ENCODE results near the gene RCAN2.

RCAN2 gene

GRCh38 chr6:46331461-46331860 lies 159.8 kb downstream of the RCAN2 start:
- DNase-seq = no peak

DNA sequence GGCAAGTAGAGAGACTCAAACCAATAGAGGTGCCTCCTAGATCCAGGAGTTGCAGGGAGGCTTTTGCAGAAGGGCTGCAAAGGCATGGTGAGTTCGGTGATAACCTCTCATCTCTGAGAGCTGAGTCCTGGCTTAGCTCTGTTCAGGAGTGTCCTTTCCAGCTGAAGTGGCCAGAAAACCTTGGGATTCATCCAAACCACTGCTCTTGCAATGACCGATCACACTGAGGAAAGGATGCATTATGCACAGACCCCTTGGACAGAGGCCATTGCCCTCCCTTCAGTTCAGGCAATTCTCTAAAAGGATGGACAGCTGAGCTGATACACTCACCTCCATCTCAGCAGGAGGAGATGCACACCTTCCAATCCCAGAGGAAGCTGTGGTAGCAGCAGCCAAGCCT lies 161.7 kb downstream of the RCAN2 start:
- DNase-seq = no peak

DNA sequence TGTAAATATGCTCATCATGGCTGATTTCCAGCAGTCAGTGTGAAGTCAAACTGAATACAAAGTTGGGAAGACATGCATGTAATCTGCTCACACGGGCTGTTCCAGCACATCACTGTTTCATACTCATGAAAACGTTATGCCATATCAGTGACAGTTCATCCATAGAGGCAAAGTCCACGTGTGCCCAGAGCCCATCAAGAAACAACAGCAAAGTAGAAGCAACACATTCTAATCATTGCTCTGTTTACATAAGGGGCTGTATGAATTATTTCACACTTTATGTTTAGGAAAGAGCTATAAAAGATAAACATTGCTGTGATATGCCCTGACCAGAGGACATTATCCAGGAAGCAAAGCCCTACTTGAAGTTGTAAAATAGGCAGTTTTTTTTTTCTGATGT lies 163.5 kb downstream of the RCAN2 start:
- DNase-seq = no peak

- peak; percentile 6 for DNase-seq
These were observed 165.4 kb downstream of the RCAN2 start for GRCh38 chr6:46325561-46326530.

DNA sequence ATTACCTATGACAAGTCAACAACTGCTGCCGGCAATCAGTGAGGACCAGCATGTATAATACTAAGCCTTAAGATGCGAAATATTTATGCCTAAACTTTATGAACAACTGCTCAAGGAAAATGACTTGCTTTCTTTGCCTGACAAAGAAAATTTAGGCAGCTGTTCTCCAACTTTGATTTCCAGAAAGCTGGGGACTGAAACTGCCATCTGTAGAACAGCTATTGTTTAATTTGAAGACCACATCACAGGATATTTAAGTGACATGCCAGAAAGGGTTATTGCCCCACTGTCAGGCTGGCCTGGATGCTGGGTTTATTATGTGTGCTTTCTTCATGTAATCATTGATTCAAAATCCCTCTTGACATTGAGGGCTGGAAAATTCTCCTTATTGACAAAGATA lies 166.5 kb downstream of the RCAN2 start:
- no peak for DNase-seq

GRCh38 chr6:46323966-46324622 lies 167.2 kb downstream of the RCAN2 start:
- DNase-seq = no peak

DNA sequence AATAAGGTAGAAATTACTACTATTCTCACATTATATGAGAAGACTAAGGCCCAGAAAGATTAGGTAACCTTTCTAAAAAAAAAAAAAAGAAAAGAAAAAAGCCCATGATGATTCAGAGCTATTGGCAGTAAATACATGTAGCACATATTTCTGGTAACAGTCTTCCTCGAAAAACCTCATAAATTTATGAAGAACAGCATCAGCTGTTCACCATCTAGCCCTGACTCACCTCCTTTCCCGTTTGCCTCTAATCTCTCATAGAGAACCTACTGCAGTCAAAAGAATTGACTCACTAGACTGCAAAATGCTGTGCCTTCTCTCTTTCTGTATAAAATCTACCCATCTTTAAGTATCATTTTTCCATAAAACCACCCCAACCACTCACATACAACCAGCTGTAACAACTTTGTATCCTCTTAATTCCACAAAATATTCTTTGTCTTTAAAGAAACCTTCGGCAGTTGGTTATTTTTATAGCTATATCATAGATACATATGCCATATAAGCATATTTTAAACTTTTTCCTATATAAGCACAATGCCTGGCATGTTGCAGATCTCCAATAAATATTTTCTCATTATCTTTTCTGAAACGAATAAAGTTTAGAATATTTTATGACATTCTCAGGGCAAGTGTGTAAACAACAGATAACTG lies 167.8 kb downstream of the RCAN2 start:
- no peak for DNase-seq

GRCh38 chr6:46320505-46320904 lies 170.7 kb downstream of the RCAN2 start:
- DNase-seq = no peak

- no peak for DNase-seq
These were observed 175.7 kb downstream of the RCAN2 start for GRCh38 chr6:46315589-46315988.

- DNase-seq = no peak
These were observed 178.6 kb downstream of the RCAN2 start for GRCh38 chr6:46312654-46313053.

DNA sequence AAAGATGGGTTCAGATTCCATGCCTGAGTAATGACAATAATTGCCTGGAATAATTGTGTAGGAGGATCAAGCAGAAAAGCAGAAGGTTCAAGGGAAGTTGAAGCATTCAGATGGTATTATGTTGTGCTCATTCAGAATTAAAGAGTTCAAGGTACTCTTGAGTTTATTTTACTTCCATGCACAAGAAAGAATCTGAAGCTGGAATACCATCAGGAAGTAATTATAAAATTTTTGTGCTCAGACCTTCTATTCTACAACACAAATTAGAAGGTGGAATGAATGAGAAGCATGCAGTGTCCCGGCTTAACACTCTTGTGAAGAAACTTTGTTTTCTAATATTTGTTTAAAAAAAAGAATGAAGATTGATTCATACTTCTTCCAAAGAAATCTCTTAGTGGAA lies 181.1 kb downstream of the RCAN2 start:
- DNase-seq = no peak

DNA sequence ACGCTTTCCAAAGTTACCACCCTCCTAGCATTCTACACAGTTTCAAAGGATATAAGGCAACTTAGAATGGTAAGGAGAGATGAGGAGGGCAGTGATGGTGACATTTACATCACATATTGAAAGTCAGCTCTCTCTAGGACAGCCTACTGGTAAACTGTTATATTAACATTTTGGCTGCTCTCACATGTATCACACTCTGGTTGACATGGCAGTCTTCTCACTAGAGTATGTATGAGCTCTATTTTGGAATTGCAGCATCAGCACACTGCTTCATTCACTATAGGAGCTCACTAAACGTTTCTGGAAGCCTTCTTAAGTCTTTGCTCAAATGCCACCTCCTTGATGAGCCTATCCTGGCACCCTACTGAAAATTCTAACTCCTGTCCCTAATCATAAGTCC lies 184.8 kb downstream of the RCAN2 start:
- no peak for DNase-seq

DNA sequence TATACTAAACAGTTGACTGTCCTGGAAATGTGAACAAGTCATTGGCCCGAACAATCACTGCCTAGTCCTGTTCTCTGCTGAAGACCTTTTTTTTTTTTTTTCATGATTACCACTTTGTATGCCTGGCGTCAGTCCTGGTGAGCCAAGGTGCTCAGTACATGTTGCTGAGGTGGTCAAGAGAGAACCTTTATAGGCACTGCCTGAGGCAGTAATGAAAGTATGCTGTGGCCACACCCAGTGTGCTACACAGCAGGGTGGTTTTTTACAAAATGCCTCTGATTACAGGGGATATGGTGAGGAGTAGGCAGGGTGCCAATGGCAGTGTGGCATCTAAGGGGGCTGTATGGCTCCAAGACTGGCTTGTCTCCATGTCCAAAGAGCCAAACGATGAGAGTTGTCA lies 185.4 kb downstream of the RCAN2 start:
- DNase-seq = no peak

DNA sequence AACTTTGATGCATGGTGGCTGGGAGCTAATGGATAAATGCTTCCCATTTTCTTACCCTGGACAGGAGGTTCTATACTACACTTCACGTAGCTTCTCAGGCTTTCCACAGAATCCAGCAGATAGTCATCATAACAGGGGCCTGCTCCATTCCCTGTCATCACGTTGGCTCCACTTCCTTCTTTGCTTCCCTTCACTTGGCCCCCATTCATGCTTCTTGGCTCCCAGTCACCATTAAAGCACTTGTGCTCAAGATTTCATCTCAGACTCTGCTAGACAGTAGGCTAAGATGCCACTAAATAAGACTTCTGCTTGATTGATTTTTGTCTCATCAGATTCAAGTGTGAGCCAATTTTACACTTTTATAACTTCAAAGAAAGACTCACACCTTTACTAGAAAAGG lies 186.0 kb downstream of the RCAN2 start:
- DNase-seq = no peak

DNA sequence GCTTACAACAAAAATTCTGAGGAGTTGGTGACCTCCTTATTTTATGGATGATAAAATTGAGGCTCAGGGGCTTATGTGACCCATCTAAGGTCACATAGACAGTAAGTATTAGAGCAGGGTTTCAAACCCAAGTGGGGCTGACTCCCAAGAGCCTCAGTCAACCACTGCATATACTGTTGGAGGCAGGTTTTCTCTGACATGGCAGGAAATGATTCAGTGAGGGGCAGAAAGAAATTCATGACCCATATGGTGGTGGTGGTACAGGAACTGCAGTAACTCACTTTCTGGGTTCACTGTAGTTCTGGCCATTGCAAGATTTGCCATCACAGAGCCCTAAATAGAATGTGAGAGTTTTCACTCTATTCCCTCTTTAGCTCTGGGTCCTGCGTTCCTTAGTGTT lies 188.4 kb downstream of the RCAN2 start:
- no peak for DNase-seq

DNA sequence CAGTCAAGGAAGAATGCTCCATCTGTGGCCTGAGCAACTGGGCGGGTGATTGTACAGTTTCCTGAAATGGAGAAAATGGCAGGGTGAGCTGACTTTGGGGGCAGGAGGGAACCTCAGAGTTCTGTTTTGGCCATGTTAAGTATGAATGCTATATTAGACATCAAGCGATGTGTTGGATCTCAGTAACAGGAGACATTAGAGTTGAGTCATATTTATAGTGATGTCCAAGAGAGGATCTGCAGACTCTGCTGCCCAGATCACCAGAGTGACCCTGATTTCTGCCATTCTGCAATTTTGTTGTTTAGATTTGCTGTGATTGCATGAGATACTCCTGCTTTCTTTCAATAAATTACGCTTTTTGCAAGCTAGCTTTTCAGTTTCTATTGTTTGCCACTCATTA lies 189.1 kb downstream of the RCAN2 start:
- no peak for DNase-seq

DNA sequence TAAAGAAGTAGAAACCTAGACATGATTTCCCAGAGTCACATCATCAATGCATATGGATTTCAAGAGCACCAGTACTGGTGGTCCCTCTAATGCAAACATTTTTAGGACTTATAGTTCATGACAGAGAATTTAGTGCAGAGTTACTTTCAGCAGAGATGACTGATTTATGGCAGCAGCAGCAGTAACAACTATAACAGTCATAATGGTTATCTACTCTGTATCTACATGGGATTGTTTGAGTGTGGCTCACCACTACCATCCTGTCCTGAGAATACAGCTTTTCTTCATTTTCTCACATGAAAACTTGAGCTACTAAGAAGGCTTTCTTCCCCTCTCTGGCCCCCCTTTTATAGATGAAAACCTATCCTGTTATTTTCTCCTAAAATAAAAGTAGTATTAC lies 192.0 kb downstream of the RCAN2 start:
- no peak for DNase-seq

DNA sequence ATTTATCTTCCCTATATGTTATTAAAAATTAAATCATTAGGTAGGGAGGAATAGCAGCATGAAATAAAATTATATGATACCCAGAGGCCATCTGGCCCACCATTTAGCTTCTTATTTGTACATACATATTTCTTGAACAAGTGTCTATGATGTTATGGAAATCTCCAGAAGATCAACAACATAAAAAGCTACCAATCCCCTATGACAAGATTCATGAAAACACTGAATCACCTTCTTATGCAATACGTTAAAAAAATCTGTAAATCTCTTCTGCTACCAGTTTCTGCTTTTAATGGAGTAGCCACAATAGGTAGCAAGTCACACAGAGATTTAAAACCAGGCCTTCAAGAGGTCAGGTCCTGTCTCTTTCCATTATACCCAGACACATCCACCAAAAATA lies 194.7 kb downstream of the RCAN2 start:
- DNase-seq = no peak

DNA sequence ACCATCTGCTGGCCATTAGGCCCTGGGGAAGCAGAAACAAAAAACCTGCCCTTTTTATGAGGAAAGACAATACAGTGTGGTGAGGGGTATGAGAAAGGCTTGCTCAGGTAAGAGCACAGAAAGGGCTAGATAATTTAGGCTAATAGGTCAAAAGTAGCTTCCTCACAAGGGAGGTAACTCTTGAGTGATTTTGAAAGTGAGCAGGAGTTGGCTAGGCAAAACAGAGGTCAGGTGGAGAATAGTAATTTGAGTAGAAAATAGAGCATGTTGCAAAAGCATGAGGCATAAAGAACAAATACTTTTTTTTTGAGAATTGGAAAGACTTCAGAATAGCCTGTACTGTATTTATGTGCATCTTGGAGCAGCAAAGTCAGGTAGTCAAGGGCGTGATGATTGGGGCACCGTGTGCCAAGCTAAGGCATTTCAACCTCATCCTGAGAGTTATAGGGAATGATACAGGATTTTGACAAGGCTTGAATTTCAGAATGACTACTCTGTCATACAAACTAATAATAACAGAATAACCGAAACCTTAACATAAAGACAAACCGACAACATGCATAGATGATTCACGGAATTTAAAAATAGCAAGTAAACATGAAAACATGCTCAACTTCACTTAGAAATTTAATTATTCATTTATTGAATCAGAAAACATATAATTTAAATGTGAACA lies 197.5 kb downstream of the RCAN2 start:
- DNase-seq = no peak

DNA sequence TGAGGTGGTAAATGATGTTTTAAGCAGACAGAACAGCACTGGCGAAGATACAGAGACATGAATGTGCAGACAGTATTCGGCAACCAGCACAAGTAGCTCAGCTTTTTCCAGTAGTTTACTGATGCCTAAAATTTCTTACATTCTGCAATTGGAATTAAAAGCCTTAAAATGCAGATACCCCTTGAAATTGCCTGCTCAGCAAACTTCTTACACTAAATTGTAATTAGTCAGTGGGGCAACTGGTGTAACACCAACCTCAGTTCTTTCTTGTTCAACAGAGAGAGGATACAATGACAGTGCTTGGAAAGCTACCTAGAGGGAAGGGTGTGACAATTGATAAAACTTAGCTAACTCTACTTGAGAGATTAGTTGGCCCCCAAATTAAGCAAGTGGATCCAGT lies 199.4 kb downstream of the RCAN2 start:
- DNase-seq = no peak

GRCh38 chr6:46291275-46291633 lies 200.0 kb downstream of the RCAN2 start:
- no peak for DNase-seq

DNA sequence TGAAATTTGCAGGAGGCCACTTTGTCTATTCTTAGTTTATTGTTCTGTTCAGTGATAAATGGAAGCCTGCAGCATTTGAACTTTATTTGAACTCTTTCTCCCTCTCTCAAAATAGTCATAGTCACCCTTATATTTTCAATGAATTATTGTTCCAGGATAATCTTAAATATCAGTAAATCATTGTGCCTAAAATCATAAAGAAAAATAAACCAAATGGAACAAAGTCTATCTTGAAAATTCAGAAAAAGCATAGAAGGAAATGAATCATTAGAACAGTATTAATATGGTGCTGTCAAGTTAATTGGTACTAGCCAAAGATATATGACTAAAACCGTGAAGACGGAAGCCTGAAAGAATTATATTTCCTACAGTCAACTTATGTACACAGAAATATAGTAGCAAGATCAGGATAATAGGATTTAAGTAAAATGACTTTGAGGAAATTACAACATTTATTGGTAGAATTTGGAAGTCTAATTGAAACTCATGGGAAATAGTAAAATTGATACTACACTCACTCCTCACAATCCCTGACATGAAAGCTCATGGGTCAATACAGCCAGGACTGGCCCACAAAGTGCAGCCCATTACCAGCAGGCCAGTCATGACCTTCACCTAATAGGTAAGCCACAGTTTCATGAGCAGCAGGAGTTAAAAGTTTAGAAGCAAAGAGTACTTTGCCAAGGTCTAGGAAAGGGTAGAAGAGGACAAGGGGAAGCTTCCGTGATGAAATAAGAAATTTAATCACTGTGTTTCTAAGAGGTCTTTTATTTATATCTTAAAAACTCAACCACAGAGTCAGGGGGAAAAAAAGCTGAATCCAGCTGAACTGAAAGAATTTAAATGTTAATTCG lies 200.6 kb downstream of the RCAN2 start:
- no peak for DNase-seq
